ENCODE measurements around the gene PITHD1. TPM values are rescaled to one million over a fixed set of nuclear protein-coding genes. Genes with fewer than 3 reads are reported as not detected.

The PITHD1 gene
- total RNA-seq, 4 donors from 2014 or later: 43.6 to 66.6 (median 56.0) TPM

- Histone ChIP-seq H3K27ac (replicated peaks in 1 of 4) (no peak overlapping the region), H3K4me1 (peaks cover 10 to 32% (median 22%) of the 10 kb centered on the region in 4 donors), H3K9me3 (no peaks in the 10 kb centered on the region), H3K36me3 (peaks cover 73 to 96% (median 86%) of the 10 kb centered on the region in 4 donors), H3K27me3 (no peaks in the 10 kb centered on the region), H3K4me3 (no peak overlapping the region)
- WGBS: 93% methylated on average over 1 of the region's 1 CpG
- intact Hi-C loops (cut with DNase I): no loop called here
- no peak for DNase-seq (ENCODE audit: extremely low spot score)
- TF ChIP-seq POLR2AphosphoS5 (IDR thresholded peaks at IDR 0.05) (no peak), POLR2A (IDR thresholded peaks at IDR 0.05; ENCODE audit: low read depth) (no peak)
Measured at GRCh38 chr1:23757812-23758211, 20.4 kb upstream of the PITHD1 start.

GRCh38 chr1:23759277-23759676 is 18.9 kb upstream of the PITHD1 start:
- intact Hi-C loops (cut with DNase I): no loop called here
- Histone ChIP-seq H3K4me1 (peaks cover 24 to 39% (median 34%) of the 10 kb centered on the region in 4 donors), H3K27me3 (no peaks in the 10 kb centered on the region), H3K9me3 (no peaks in the 10 kb centered on the region), H3K27ac (replicated peaks in 1 of 4) (peak overlapping the region in 1 of 4 donors; percentile 28), H3K4me3 (no peak overlapping the region), H3K36me3 (peaks cover 59 to 86% (median 73%) of the 10 kb centered on the region in 4 donors)
- TF ChIP-seq CTCF (IDR thresholded peaks at IDR 0.05) (no peak), EP300 (IDR thresholded peaks at IDR 0.05) (no peak), POLR2A (IDR thresholded peaks at IDR 0.05; ENCODE audit: low read depth) (no peak), POLR2AphosphoS5 (IDR thresholded peaks at IDR 0.05) (no peak)
- WGBS: 37% methylated on average over 3 of the region's 4 CpGs
- DNase-seq (ENCODE audit: extremely low spot score): no peak

GRCh38 chr1:23763041-23763577 is 15.1 kb upstream of the PITHD1 start:
- H3K9me3 ChIP-seq: no peaks in the 10 kb centered on the region
- H3K27ac ChIP-seq (replicated peaks in 1 of 4): peak overlapping the region in 3 of 4 donors; percentile 28 to 41 (median 33)
- no peak for DNase-seq (ENCODE audit: extremely low spot score)
- intact Hi-C loops (cut with DNase I): no loop called here
- 85% methylated on average over 7 of the region's 7 CpGs for WGBS
- peaks cover 24 to 40% (median 34%) of the 10 kb centered on the region in 4 donors for H3K4me1 ChIP-seq
- H3K36me3 ChIP-seq: peaks cover 25 to 76% (median 49%) of the 10 kb centered on the region in 4 donors
- H3K4me3 ChIP-seq: no peak overlapping the region
- H3K27me3 ChIP-seq: no peaks in the 10 kb centered on the region
- no peak for TF ChIP-seq POLR2A (IDR thresholded peaks at IDR 0.05; ENCODE audit: low read depth)
- no peak for TF ChIP-seq EP300 (IDR thresholded peaks at IDR 0.05)
- TF ChIP-seq POLR2AphosphoS5 (IDR thresholded peaks at IDR 0.05): no peak
- TF ChIP-seq CTCF (IDR thresholded peaks at IDR 0.05): no peak

- peaks cover 9 to 13% (median 11%) of the 10 kb centered on the region in 4 donors for H3K4me1 ChIP-seq
- no peaks in the 10 kb centered on the region for H3K9me3 ChIP-seq
- 70% methylated on average over 5 of the region's 5 CpGs for WGBS
- TF ChIP-seq POLR2AphosphoS5 (IDR thresholded peaks at IDR 0.05) (no peak), EP300 (IDR thresholded peaks at IDR 0.05) (no peak), POLR2A (IDR thresholded peaks at IDR 0.05; ENCODE audit: low read depth) (no peak), CTCF (IDR thresholded peaks at IDR 0.05) (no peak)
- intact Hi-C loops (cut with DNase I): no loop called here
- peaks cover 14 to 59% (median 25%) of the 10 kb centered on the region in 4 donors for H3K36me3 ChIP-seq
- H3K27ac ChIP-seq (replicated peaks in 1 of 4): no peak overlapping the region
- no peaks in the 10 kb centered on the region for H3K27me3 ChIP-seq
- no peak for DNase-seq (ENCODE audit: extremely low spot score)
- no peak overlapping the region for H3K4me3 ChIP-seq
Measured at GRCh38 chr1:23768733-23769132, 9.5 kb upstream of the PITHD1 start.

- H3K27me3 ChIP-seq: no peaks in the 10 kb centered on the region
- intact Hi-C loops (cut with DNase I): loop anchor here (2.0 kb wide), 1 partner anchor 143 kb away; no protein-coding TSS in a partner anchor
- H3K4me1 ChIP-seq: peaks cover 10 to 17% (median 13%) of the 10 kb centered on the region in 4 donors
- no peak overlapping the region for H3K27ac ChIP-seq (replicated peaks in 1 of 4)
- WGBS: 12% methylated on average over 14 of the region's 14 CpGs
- peak; percentile 96 for DNase-seq (ENCODE audit: extremely low spot score)
- H3K9me3 ChIP-seq: no peaks in the 10 kb centered on the region
- peaks cover 10 to 40% (median 13%) of the 10 kb centered on the region in 4 donors for H3K36me3 ChIP-seq
- no peak overlapping the region for H3K4me3 ChIP-seq
- TF ChIP-seq CTCF (IDR thresholded peaks at IDR 0.05) (peak; percentile 90 to 99 (median 91)), POLR2A (IDR thresholded peaks at IDR 0.05; ENCODE audit: low read depth) (no peak), POLR2AphosphoS5 (IDR thresholded peaks at IDR 0.05) (peak in 1 of 2 donors; percentile 71)
Measured at GRCh38 chr1:23772049-23772853, 6.0 kb upstream of the PITHD1 start.

All from esophagus muscularis mucosa (tissue), 4 donors.